SK-N-SH treated with all-trans-retinoic acid at 6 μM for 48 hours (cell line): ENCODE results near the gene NEK4.

Source experiments
- ATAC-seq: fragments of 200-7000 bp; cut with Tn5 transposase; 3 replicates; pipeline ENCODE4 v1.9.1; 2020; ENCODE audit warnings: mild to moderate bottlenecking, moderate library complexity
- BACH2 ChIP-seq: fragments of 250-450 bp; sonication (Bioruptor Pico); IDR thresholded peaks from 2 replicates; pipeline ENCODE4 v1.9.0; 2021; ENCODE audit warnings: mild to moderate bottlenecking, borderline replicate concordance
- CREB5 ChIP-seq: fragments of 250-450 bp; sonication (Bioruptor Pico); IDR thresholded peaks from 2 replicates; pipeline ENCODE4 v1.5.1; 2020; ENCODE audit warnings: low read depth, mild to moderate bottlenecking, moderate library complexity
- CSDC2 ChIP-seq: fragments of 250-450 bp; sonication (Bioruptor Pico); IDR thresholded peaks from 2 replicates; pipeline ENCODE4 v1.5.0; 2020; ENCODE audit warnings: mild to moderate bottlenecking, moderate library complexity
- CSRNP3 ChIP-seq: fragments of 250-450 bp; sonication (Bioruptor Pico); IDR thresholded peaks from 2 replicates; pipeline ENCODE4 v1.5.1; 2021; ENCODE audit warnings: mild to moderate bottlenecking, moderate library complexity
- ESRRG ChIP-seq: fragments of 250-450 bp; sonication (Bioruptor Pico); IDR thresholded peaks from 2 replicates; pipeline ENCODE4 v1.6.1; 2021; ENCODE audit warnings: mild to moderate bottlenecking
- GLIS3 ChIP-seq: fragments of 250-450 bp; sonication (Bioruptor Pico); IDR thresholded peaks from 2 replicates; pipeline ENCODE4 v1.5.0; 2020; ENCODE audit warnings: mild to moderate bottlenecking, moderate library complexity
- ISL1 ChIP-seq: fragments of 250-450 bp; sonication (Bioruptor Pico); IDR thresholded peaks from 2 replicates; pipeline ENCODE4 v2.1.2; 2022; ENCODE audit warnings: mild to moderate bottlenecking, moderate library complexity
- OSR1 ChIP-seq: fragments of 250-450 bp; sonication (Bioruptor Pico); IDR thresholded peaks from 2 replicates; pipeline ENCODE4 v1.8.0; 2022; ENCODE audit warnings: moderate library complexity, mild to moderate bottlenecking, inconsistent platforms
- PATZ1 ChIP-seq: fragments of 250-450 bp; sonication (Bioruptor Pico); IDR thresholded peaks from 2 replicates; pipeline ENCODE4 v1.8.0; 2020; ENCODE audit warnings: mild to moderate bottlenecking, moderate library complexity, borderline replicate concordance
- POU6F1 ChIP-seq: fragments of 250-450 bp; sonication (Bioruptor Pico); IDR thresholded peaks from 2 replicates; pipeline ENCODE4 v1.8.0; 2021; ENCODE audit warnings: low read depth, mild to moderate bottlenecking, moderate library complexity, borderline replicate concordance
- PPARA ChIP-seq: fragments of 250-450 bp; sonication (Bioruptor Pico); IDR thresholded peaks from 2 replicates; pipeline ENCODE4 v1.5.0; 2020; ENCODE audit warnings: mild to moderate bottlenecking, borderline replicate concordance
- RARB ChIP-seq: fragments of 250-450 bp; sonication (Bioruptor Pico); IDR thresholded peaks from 2 replicates; pipeline ENCODE4 v1.8.0; 2021; ENCODE audit warnings: mild to moderate bottlenecking, moderate library complexity
- TCF4 ChIP-seq: fragments of 250-450 bp; sonication (Bioruptor Pico); IDR thresholded peaks from 2 replicates; pipeline ENCODE4 v1.8.0; 2021; ENCODE audit warnings: mild to moderate bottlenecking, moderate library complexity, borderline replicate concordance
- TOX ChIP-seq: fragments of 250-450 bp; sonication (Bioruptor Pico); IDR thresholded peaks from 2 replicates; pipeline ENCODE4 v1.8.0; 2021; ENCODE audit warnings: mild to moderate bottlenecking, moderate library complexity, borderline replicate concordance
- TSHZ2 ChIP-seq: fragments of 250-450 bp; sonication (Bioruptor Pico); IDR thresholded peaks from 2 replicates; pipeline ENCODE4 v1.5.0; 2020; ENCODE audit warnings: mild to moderate bottlenecking, moderate library complexity
- ZC3H10 ChIP-seq: fragments of 250-450 bp; sonication (Bioruptor Pico); IDR thresholded peaks from 2 replicates; pipeline ENCODE4 v1.5.1; 2021; ENCODE audit warnings: mild to moderate bottlenecking, moderate library complexity
- ZFP3 ChIP-seq: fragments of 250-450 bp; sonication (Bioruptor Pico); IDR thresholded peaks from 2 replicates; pipeline ENCODE4 v1.5.0; 2020; ENCODE audit warnings: mild to moderate bottlenecking, moderate library complexity
- ZFP30 ChIP-seq: fragments of 450-650 bp; formaldehyde crosslinking; IDR thresholded peaks from 2 replicates; pipeline ENCODE4 v1.5.0; 2022; ENCODE audit warnings: mild to moderate bottlenecking, moderate library complexity
- ZNF70 ChIP-seq: fragments of 450-650 bp; formaldehyde crosslinking; IDR thresholded peaks from 2 replicates; pipeline ENCODE4 v1.5.0; 2020; ENCODE audit warnings: mild to moderate bottlenecking, moderate library complexity
- ZNF8 ChIP-seq: fragments of 450-650 bp; formaldehyde crosslinking; IDR thresholded peaks from 2 replicates; pipeline ENCODE4 v1.5.0; 2020; ENCODE audit warnings: mild to moderate bottlenecking, moderate library complexity

Gene NEK4

GRCh38 chr3:52739730-52740129 is 31.0 kb downstream of the NEK4 start:
- TF ChIP-seq TSHZ2 (CRISPR knock-in tag) (no peak), ZFP3 (CRISPR knock-in tag) (no peak), ZC3H10 (CRISPR knock-in tag) (no peak), CSRNP3 (CRISPR knock-in tag) (no peak), ESRRG (CRISPR knock-in tag) (no peak), OSR1 (no peak), TCF4 (CRISPR knock-in tag) (no peak), CSDC2 (CRISPR knock-in tag) (no peak), RARB (no peak), ZFP30 (CRISPR knock-in tag) (no peak), CREB5 (CRISPR knock-in tag) (no peak), ZNF70 (no peak), PPARA (CRISPR knock-in tag) (no peak), ISL1 (CRISPR knock-in tag) (no peak), ZNF8 (CRISPR knock-in tag) (no peak), BACH2 (CRISPR knock-in tag) (no peak), GLIS3 (CRISPR knock-in tag) (no peak), POU6F1 (no peak), TOX (CRISPR knock-in tag) (no peak), PATZ1 (no peak)
- ATAC-seq: no peak

GRCh38 chr3:52733256-52733891 is 37.4 kb downstream of the NEK4 start:
- ATAC-seq: no peak
- TF ChIP-seq ZNF8 (CRISPR knock-in tag): no peak
- no peak for TF ChIP-seq PPARA (CRISPR knock-in tag)
- TF ChIP-seq ZC3H10 (CRISPR knock-in tag): no peak
- TF ChIP-seq BACH2 (CRISPR knock-in tag): no peak
- no peak for TF ChIP-seq PATZ1
- TF ChIP-seq TOX (CRISPR knock-in tag): no peak
- no peak for TF ChIP-seq ZNF70
- no peak for TF ChIP-seq CSRNP3 (CRISPR knock-in tag)
